Anterior cingulate cortex (tissue), 58 donors: ENCODE results near the gene ERCC1.
A peak's percentile ranks its signal among the peaks of the same experiment; 100 is the strongest.

Experiments used
- DNase-seq, 58 donors: peaks; one replicate each; lab custom pipeline; 2025; lab: John Stamatoyannopoulos, UW

The ERCC1 gene

GRCh38 chr19:45456500-45456815, 32.7 kb upstream of the ERCC1 start:
- DNase-seq = no peak

- DNase-seq = peak in 12 of 58 donors; percentile 8 to 72 (median 22)
These were observed 32.2 kb upstream of the ERCC1 start for GRCh38 chr19:45455707-45456499.

- DNase-seq = no peak
These were observed 28.2 kb upstream of the ERCC1 start for GRCh38 chr19:45451850-45452387.

GRCh38 chr19:45451131-45451849, 27.6 kb upstream of the ERCC1 start:
- peak in 7 of 58 donors; percentile 16 to 63 (median 42) for DNase-seq

GRCh38 chr19:45450012-45450333, 26.3 kb upstream of the ERCC1 start:
- no peak for DNase-seq

- DNase-seq = peak in 2 of 58 donors; percentile 13 to 19
These were observed 25.2 kb upstream of the ERCC1 start for GRCh38 chr19:45448887-45449299.

- DNase-seq = no peak
These were observed 24.7 kb upstream of the ERCC1 start for GRCh38 chr19:45448425-45448756.

- no peak for DNase-seq
These were observed 23.2 kb upstream of the ERCC1 start for GRCh38 chr19:45446944-45447343.

GRCh38 chr19:45446295-45446694, 22.6 kb upstream of the ERCC1 start:
- no peak for DNase-seq

- DNase-seq = no peak
These were observed 21.4 kb upstream of the ERCC1 start for GRCh38 chr19:45445139-45445538.

GRCh38 chr19:45444318-45445041, 20.8 kb upstream of the ERCC1 start:
- peak in 53 of 58 donors; percentile 24 to 95 (median 74) for DNase-seq

- peak in 55 of 58 donors; percentile 7 to 91 (median 56) for DNase-seq
These were observed 20.0 kb upstream of the ERCC1 start for GRCh38 chr19:45443462-45444317.

GRCh38 chr19:45442778-45443461, 19.2 kb upstream of the ERCC1 start:
- DNase-seq = peak in 9 of 58 donors; percentile 6 to 63 (median 22)

- peak in 1 of 58 donors; percentile 4 for DNase-seq
These were observed 18.7 kb upstream of the ERCC1 start for GRCh38 chr19:45442408-45442777.

- DNase-seq = no peak
These were observed 17.3 kb upstream of the ERCC1 start for GRCh38 chr19:45440873-45441654.

- DNase-seq = no peak
These were observed 16.5 kb upstream of the ERCC1 start for GRCh38 chr19:45440259-45440638.

GRCh38 chr19:45439569-45440258, 16.0 kb upstream of the ERCC1 start:
- peak in 57 of 58 donors; percentile 46 to 92 (median 79) for DNase-seq

- DNase-seq = no peak
These were observed 15.5 kb upstream of the ERCC1 start for GRCh38 chr19:45439190-45439568.
